GOT3 (cell line): ENCODE results near the gene MOG.
A peak's percentile ranks its signal among the peaks of the same experiment; 100 is the strongest.
"Not testable (repeated sequence)": the region's sequence is repeated elsewhere in the genome, so short reads cannot be mapped to it uniquely, and the experiment has no call there.

Source experiments
- DNase-seq: peaks from one replicate; lab custom pipeline; 2025; ENCODE audit warnings: mixed read lengths; lab: John Stamatoyannopoulos, UW

Gene MOG

GRCh38 chr6:29641430-29642148, 15.3 kb upstream of the MOG start:
- no peak for DNase-seq

GRCh38 chr6:29647927-29648642, 8.8 kb upstream of the MOG start:
- DNase-seq, result no peak

GRCh38 chr6:29649701-29650673, 6.9 kb upstream of the MOG start:
- peak; percentile 81 for DNase-seq

GRCh38 chr6:29651413-29652197, 5.3 kb upstream of the MOG start:
- DNase-seq, result no peak

- DNase-seq, result no peak
These were observed 4.7 kb upstream of the MOG start for GRCh38 chr6:29652198-29652584.

GRCh38 chr6:29653452-29654038, 3.3 kb upstream of the MOG start:
- DNase-seq, result no peak

- no peak for DNase-seq
These were observed 1.2 kb upstream of the MOG start for GRCh38 chr6:29655658-29656057.

GRCh38 chr6:29656157-29656556, 735 bp upstream of the MOG start:
- no peak for DNase-seq

- no peak for DNase-seq
These were observed 4.2 kb downstream of the MOG start for GRCh38 chr6:29661071-29661470.

- not testable (repeated sequence) for DNase-seq
These were observed 4.7 kb downstream of the MOG start for GRCh38 chr6:29661502-29662141.

GRCh38 chr6:29663300-29664042, 6.6 kb downstream of the MOG start:
- no peak for DNase-seq

- no peak for DNase-seq
These were observed 9.3 kb downstream of the MOG start for GRCh38 chr6:29665942-29666825.

- no peak for DNase-seq
These were observed 9.9 kb downstream of the MOG start for GRCh38 chr6:29666826-29667130.

GRCh38 chr6:29667158-29667557, 10.3 kb downstream of the MOG start:
- DNase-seq, result no peak

GRCh38 chr6:29671026-29671425, 14.1 kb downstream of the MOG start:
- DNase-seq, result no peak

GRCh38 chr6:29672116-29672515, 15.2 kb downstream of the MOG start:
- DNase-seq, result not testable (repeated sequence)

GRCh38 chr6:29673161-29673560, 16.3 kb downstream of the MOG start:
- DNase-seq, result no peak

GRCh38 chr6:29674008-29674407, 17.1 kb downstream of the MOG start:
- no peak for DNase-seq

- no peak for DNase-seq
These were observed 18.7 kb downstream of the MOG start for GRCh38 chr6:29675561-29675960.
